Keratinocyte (primary cell): Measurements from ENCODE around the gene TACC2. TPM values are rescaled to one million over a fixed set of nuclear protein-coding genes. Genes with fewer than 3 reads are reported as not detected.

ENCODE experiments used
- DNase-seq: peaks from one replicate; pipeline ENCODE4 v3.0.0-alpha.2; 2011; ENCODE audit warnings: low read depth, missing footprints, low spot score
- FAIRE-seq: peaks from 2 replicates; lab custom pipeline; 2011; peaks lifted over from hg19 to GRCh38; lab: Jason Lieb, UNC
- H2AFZ ChIP-seq: 2 replicates; pipeline ENCODE4 v1.6.0; 2012; ENCODE audit warnings: low read length, control low read depth, inconsistent platforms; ENCODE audit not compliant: control insufficient read depth
- H3K27ac ChIP-seq: 2 replicates; pipeline ENCODE4 v1.5.1; 2011; ENCODE audit warnings: low read length; ENCODE audit not compliant: control insufficient read depth, insufficient read depth
- H3K27me3 ChIP-seq: 3 replicates; pipeline ENCODE4 v1.6.0; 2011; ENCODE audit warnings: low read length; ENCODE audit not compliant: control insufficient read depth, insufficient read depth; ENCODE audit errors: extremely low read depth
- H3K36me3 ChIP-seq, 2 experiments: 2 replicates in 1 of 2; 3 replicates in 1 of 2; pipeline ENCODE4 v1.5.1; 2011; ENCODE audit warnings: low read length in 2 of 2, mild to moderate bottlenecking in 1 of 2; ENCODE audit not compliant: control insufficient read depth in 2 of 2, insufficient read depth in 2 of 2; ENCODE audit errors: extremely low read depth in 1 of 2
- H3K4me1 ChIP-seq: 3 replicates; pipeline ENCODE4 v1.5.1; 2011; ENCODE audit warnings: low read length; ENCODE audit not compliant: control insufficient read depth, insufficient read depth; ENCODE audit errors: extremely low read depth
- H3K4me2 ChIP-seq: 3 replicates; pipeline ENCODE4 v1.6.0; 2011; ENCODE audit warnings: low read depth, low read length; ENCODE audit not compliant: control insufficient read depth, insufficient read depth; ENCODE audit errors: extremely low read depth
- H3K4me3 ChIP-seq, 3 experiments: fragments of 200-600 bp in 1 of 3; sonication (generic) in 1 of 3; 2 replicates in 2 of 3; 3 replicates in 1 of 3; pipeline ENCODE4 v1.5.1; 2011 to 2016; ENCODE audit warnings: low read length in 3 of 3, mild to moderate bottlenecking in 3 of 3, control low read depth in 2 of 3, inconsistent platforms in 1 of 3, low read depth in 1 of 3, mixed read lengths in 1 of 3, mixed run types in 1 of 3, moderate library complexity in 1 of 3; ENCODE audit not compliant: control insufficient read depth in 2 of 3, insufficient read depth in 2 of 3; ENCODE audit errors: extremely low read depth in 1 of 3
- H3K79me2 ChIP-seq: 2 replicates; pipeline ENCODE4 v1.6.0; 2012; ENCODE audit warnings: low read length; ENCODE audit not compliant: control insufficient read depth, insufficient read depth
- H3K9ac ChIP-seq: 3 replicates; pipeline ENCODE4 v1.6.0; 2011; ENCODE audit warnings: low read length; ENCODE audit not compliant: control insufficient read depth, insufficient read depth; ENCODE audit errors: extremely low read depth
- H3K9me1 ChIP-seq: 3 replicates; pipeline ENCODE4 v1.6.0; 2011; ENCODE audit warnings: low read length; ENCODE audit not compliant: control insufficient read depth, insufficient read depth; ENCODE audit errors: extremely low read depth
- H3K9me3 ChIP-seq: 2 replicates; pipeline ENCODE4 v1.5.1; 2012; ENCODE audit warnings: low read depth, low read length; ENCODE audit not compliant: control insufficient read depth
- H4K20me1 ChIP-seq: 3 replicates; pipeline ENCODE4 v1.6.0; 2011; ENCODE audit warnings: low read length; ENCODE audit not compliant: control insufficient read depth, insufficient read depth; ENCODE audit errors: extremely low read depth
- EZH2 ChIP-seq: IDR thresholded peaks from one replicate; pipeline ENCODE4 v1.6.1; 2012; ENCODE audit warnings: inconsistent platforms, mild to moderate bottlenecking, low read length, moderate library complexity
- dilution Hi-C: fragments of 300-500 bp; cut with MboI; formaldehyde crosslinking; loops from one replicate; pipeline ENCODE4 v1.7.0; 2020; ENCODE audit warnings: low sequenced_read_pairs; ENCODE audit not compliant: extremely low pct_ligation_motif_present
- polyA plus RNA-seq, 5 experiments: library from polyadenylated mRNA; depleted of rRNA in 3 of 5; stranded (reverse) in 3 of 5; stranded (forward) in 1 of 5; unstranded in 1 of 5; fragments of >200 nt; gene quantifications; 1 replicate in 1 of 5; 2 replicates in 3 of 5; 3 replicates in 1 of 5; pipeline versions ENCODE4 v1.2.1 to v1.2.3, GENCODE V29; 2011 to 2012; ENCODE audit warnings: missing spikeins in 2 of 5, low read depth in 1 of 5, low replicate concordance in 1 of 5
- TF ChIP-seq, protein P1 (sequence below), 3 experiments: IDR thresholded peaks in 1 of 3; conservative IDR thresholded peaks in 1 of 3; optimal IDR thresholded peaks in 1 of 3; 2 replicates in 2 of 3; 3 replicates in 1 of 3; pipeline versions ENCODE3 to v1.5.1; 2011; ENCODE audit warnings: low read length in 3 of 3, mild to moderate bottlenecking in 3 of 3, moderate library complexity in 2 of 3, control low read depth in 1 of 3, inconsistent platforms in 1 of 3; ENCODE audit not compliant: insufficient read depth in 2 of 3; ENCODE audit errors: extremely low read depth in 1 of 3

TACC2 gene
- polyA plus RNA-seq, 1 donor (not counting 4 experiments of a cell fraction or from before 2014, with no cell fraction given), result 12.8 TPM

DNA sequence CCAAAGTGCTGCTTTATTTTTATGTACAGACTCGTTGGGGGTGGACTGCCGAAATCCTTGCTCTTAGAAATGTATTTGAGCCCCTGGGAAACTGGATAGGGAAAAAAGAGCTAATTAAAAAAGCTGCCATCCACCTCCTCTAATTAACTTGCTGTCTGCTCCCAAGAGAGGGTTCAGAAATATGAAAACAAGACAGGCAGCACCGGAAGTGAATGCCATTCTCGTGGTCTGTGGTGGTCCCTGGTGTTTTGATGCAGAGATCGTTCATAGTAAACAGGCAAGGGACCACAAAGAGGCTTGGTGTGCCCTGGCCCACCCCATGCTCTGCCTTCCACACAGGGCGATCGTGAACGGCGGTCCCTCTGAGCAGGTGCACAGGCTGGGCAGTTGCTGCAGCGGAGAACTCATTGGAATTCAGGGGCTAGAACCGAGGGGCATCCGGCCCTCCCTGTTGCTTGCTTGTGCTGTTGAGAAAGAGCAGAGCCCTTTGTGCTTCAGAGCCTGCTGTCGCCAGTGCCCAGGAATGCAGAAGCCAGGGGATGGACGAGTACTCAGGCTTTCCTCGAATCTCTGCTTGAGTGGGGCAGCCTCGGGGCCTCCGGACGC, 203.1 kb downstream of the TACC2 start:
- DNase-seq (no peak), FAIRE-seq (no peak)
- no peaks in the 10 kb centered on the region for H3K79me2 ChIP-seq
- peaks cover 5 to 7% of the 10 kb centered on the region in 2 experiments for H3K36me3 ChIP-seq
- H3K27ac ChIP-seq, result no peak overlapping the region
- peaks cover 9% of the 10 kb centered on the region for H4K20me1 ChIP-seq
- H3K27me3 ChIP-seq, result no peaks in the 10 kb centered on the region
- H2AFZ ChIP-seq, result no peak overlapping the region
- H3K4me3 ChIP-seq, result no peak overlapping the region
- H3K4me2 ChIP-seq, result no peak overlapping the region
- no peaks in the 10 kb centered on the region for H3K4me1 ChIP-seq
- no peak overlapping the region for H3K9ac ChIP-seq
- no peak for TF ChIP-seq EZH2
- TF ChIP-seq, protein P1, sequence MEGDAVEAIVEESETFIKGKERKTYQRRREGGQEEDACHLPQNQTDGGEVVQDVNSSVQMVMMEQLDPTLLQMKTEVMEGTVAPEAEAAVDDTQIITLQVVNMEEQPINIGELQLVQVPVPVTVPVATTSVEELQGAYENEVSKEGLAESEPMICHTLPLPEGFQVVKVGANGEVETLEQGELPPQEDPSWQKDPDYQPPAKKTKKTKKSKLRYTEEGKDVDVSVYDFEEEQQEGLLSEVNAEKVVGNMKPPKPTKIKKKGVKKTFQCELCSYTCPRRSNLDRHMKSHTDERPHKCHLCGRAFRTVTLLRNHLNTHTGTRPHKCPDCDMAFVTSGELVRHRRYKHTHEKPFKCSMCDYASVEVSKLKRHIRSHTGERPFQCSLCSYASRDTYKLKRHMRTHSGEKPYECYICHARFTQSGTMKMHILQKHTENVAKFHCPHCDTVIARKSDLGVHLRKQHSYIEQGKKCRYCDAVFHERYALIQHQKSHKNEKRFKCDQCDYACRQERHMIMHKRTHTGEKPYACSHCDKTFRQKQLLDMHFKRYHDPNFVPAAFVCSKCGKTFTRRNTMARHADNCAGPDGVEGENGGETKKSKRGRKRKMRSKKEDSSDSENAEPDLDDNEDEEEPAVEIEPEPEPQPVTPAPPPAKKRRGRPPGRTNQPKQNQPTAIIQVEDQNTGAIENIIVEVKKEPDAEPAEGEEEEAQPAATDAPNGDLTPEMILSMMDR (optimal IDR thresholded peaks at IDR 0.05 in 1 of 3, IDR thresholded peaks at IDR 0.05 in 1 of 3, conservative IDR thresholded peaks at IDR 0.05 in 1 of 3; ENCODE audit: extremely low read depth in 1 of 3, insufficient read depth in 2 of 3, low read length in 3 of 3), result no peak
- no peaks in the 10 kb centered on the region for H3K9me1 ChIP-seq
- H3K9me3 ChIP-seq, result no peaks in the 10 kb centered on the region
- dilution Hi-C loops, result no loop called here

DNA sequence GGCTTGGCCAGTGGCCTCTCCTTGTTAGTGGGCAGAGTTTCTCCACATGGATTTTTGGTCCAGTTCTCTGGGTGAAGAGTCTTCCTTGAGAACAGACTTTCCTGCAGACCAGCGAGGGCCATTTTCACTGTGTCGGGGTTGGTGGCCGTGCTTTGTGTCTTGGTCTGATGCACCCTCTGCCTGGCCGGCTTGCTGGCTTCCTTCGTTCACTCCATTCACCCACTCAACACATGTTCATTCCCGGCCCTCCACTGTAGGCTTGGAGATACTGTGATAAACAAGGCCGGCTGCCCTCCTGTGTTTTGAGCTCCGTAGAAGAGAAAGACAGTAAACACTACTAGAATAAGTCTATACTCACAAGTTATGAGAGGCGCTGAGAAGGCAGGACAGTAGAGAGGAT, 205.3 kb downstream of the TACC2 start:
- Histone ChIP-seq H3K36me3 (peaks cover 7 to 8% of the 10 kb centered on the region in 2 experiments), H3K4me1 (no peaks in the 10 kb centered on the region), H3K27me3 (no peaks in the 10 kb centered on the region), H2AFZ (no peak overlapping the region), H3K9ac (no peak overlapping the region), H3K27ac (no peak overlapping the region), H3K9me1 (no peaks in the 10 kb centered on the region), H3K9me3 (no peaks in the 10 kb centered on the region), H3K4me2 (no peak overlapping the region), H3K79me2 (no peaks in the 10 kb centered on the region), H3K4me3 (no peak overlapping the region), H4K20me1 (peaks cover 9% of the 10 kb centered on the region)
- TF ChIP-seq, protein P1 (optimal IDR thresholded peaks at IDR 0.05 in 1 of 3, IDR thresholded peaks at IDR 0.05 in 1 of 3, conservative IDR thresholded peaks at IDR 0.05 in 1 of 3; ENCODE audit: extremely low read depth in 1 of 3, insufficient read depth in 2 of 3, low read length in 3 of 3), result no peak
- TF ChIP-seq EZH2, result no peak
- dilution Hi-C loops, result no loop called here
- DNase-seq (no peak), FAIRE-seq (no peak)
